GM12864 (cell line): ENCODE results near the gene PAFAH2.

Source experiments
- DNase-seq: peaks from one replicate; pipeline ENCODE4 v3.0.0-alpha.2; 2011; ENCODE audit warnings: low read depth
- H3K4me3 ChIP-seq: 2 replicates; pipeline ENCODE4 v1.5.1; 2011; ENCODE audit warnings: mild to moderate bottlenecking, low read depth, low read length, control low read depth
- TF ChIP-seq, protein P1 (sequence below): IDR thresholded peaks from 2 replicates; pipeline ENCODE4 v1.5.1; 2011; ENCODE audit warnings: low read depth, mild to moderate bottlenecking, moderate library complexity, low read length, control low read depth, inconsistent platforms; ENCODE audit errors: missing control alignments

The PAFAH2 gene

DNA sequence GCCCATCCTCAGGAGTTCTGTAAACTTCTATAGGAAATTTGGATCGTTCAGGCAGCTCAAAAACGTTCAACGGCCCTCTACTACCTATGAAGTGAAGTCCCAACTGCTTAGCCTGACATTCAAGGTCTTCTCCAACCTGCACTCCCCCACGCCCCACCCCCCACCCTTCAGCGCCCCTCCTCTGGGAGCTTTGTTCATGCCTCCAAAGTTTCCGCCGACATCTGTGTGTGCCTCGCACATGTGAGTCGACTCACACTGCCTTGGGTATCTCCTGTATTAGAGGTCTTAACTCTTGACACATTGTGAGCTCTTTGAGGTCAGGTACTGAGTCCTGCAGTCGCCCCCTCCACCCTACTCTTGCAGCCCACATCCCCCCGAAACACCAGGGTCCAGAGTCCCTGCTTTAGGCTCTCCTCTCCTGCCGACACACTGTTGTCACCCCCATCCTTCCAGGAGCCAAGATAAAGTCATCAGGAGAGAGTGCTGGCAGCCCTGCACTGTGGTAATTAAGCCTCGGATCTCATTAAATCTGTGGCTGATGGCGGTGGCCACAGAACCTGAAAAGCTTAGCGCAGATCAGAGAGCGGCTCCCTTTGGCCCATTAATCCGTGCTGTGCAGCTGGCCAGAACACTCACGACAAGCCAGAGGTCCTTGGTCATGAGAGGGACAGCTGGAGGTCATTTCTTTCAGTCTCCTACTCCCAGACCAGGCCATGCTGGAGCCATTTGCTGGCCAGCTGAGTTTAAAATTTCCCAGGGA lies 1.4 kb upstream of the PAFAH2 start:
- no peak for DNase-seq
- TF ChIP-seq, protein P1, sequence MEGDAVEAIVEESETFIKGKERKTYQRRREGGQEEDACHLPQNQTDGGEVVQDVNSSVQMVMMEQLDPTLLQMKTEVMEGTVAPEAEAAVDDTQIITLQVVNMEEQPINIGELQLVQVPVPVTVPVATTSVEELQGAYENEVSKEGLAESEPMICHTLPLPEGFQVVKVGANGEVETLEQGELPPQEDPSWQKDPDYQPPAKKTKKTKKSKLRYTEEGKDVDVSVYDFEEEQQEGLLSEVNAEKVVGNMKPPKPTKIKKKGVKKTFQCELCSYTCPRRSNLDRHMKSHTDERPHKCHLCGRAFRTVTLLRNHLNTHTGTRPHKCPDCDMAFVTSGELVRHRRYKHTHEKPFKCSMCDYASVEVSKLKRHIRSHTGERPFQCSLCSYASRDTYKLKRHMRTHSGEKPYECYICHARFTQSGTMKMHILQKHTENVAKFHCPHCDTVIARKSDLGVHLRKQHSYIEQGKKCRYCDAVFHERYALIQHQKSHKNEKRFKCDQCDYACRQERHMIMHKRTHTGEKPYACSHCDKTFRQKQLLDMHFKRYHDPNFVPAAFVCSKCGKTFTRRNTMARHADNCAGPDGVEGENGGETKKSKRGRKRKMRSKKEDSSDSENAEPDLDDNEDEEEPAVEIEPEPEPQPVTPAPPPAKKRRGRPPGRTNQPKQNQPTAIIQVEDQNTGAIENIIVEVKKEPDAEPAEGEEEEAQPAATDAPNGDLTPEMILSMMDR, result no peak
- H3K4me3 ChIP-seq, result no peak overlapping the region

DNA sequence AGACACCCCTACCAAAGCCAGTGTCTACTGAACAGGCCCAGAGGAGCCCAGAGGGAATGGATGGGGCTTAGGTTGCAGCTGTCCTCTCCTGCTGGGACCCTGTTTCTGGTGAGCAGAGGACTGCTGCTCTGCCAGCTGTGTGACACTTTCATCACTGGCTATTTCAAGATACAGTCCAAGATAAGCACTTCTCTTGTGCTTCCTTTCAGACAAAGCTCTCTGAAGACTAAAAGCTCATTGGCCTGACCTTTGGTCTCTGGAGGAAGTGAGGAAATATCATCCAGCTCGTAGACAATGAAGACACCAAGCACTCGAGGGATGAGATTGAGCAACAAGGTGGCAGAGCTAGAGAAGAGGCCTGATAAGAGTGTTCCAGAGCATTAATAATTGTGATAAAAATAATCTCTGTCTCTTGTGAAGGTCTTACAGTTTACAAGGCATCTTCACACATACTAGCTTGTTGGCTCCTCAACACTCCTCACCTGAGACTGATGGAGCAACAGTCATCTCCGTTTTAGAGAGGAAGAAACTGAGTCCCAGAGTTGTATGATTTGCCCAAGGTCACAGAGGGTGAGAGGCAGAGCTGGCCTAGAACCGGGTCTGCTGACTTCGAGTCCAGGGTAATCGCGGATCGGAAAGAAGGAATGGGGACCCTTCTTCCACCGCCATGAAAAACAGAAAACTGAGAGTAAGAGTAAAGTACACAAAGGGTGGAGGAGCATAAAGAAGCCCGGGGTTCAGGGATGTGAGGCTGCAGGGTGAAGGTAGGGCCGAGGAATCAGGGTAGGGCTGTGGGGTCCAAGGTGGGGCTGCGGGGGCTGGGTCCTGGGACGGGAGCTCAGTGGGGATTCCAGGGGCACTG lies 666 bp downstream of the PAFAH2 start:
- peak overlapping the region; percentile 74 for H3K4me3 ChIP-seq
- TF ChIP-seq, protein P1, result no peak
- DNase-seq, result no peak

DNA sequence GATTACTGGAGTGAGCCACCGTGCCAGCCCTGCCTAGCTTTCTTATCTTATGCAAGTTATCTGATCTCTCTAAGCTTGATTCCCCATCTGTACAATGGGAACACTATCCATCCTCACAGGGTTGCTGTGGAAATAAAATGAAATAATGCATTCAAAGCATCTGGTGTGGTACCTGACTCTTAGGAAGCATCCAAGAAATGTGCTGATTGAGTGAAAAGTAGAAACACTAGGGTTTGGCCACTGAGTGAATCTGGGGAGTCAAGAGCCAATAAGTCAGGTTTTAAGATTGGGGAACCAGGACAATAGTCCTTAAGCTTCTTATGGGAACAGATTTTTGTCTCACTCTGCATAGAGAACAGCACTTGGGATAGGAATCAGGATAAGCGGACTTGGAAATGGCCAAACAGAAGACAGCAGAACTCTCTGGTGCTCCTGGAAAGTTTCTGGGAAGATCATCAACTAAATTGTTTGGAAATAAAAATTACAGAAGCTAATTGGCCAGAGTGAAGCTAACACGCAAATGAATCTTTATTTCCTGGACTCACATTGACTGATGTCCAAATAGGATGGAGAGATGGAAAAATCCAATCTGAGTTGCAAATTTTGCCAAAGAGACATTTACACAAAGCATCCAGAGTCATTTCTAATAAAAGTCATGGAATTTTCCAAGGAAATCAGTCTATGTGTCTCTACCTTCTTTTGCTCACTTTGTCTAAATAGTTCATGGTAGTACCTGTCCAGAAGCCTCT lies 3.3 kb downstream of the PAFAH2 start:
- TF ChIP-seq, protein P1, result no peak
- H3K4me3 ChIP-seq, result no peak overlapping the region

DNA sequence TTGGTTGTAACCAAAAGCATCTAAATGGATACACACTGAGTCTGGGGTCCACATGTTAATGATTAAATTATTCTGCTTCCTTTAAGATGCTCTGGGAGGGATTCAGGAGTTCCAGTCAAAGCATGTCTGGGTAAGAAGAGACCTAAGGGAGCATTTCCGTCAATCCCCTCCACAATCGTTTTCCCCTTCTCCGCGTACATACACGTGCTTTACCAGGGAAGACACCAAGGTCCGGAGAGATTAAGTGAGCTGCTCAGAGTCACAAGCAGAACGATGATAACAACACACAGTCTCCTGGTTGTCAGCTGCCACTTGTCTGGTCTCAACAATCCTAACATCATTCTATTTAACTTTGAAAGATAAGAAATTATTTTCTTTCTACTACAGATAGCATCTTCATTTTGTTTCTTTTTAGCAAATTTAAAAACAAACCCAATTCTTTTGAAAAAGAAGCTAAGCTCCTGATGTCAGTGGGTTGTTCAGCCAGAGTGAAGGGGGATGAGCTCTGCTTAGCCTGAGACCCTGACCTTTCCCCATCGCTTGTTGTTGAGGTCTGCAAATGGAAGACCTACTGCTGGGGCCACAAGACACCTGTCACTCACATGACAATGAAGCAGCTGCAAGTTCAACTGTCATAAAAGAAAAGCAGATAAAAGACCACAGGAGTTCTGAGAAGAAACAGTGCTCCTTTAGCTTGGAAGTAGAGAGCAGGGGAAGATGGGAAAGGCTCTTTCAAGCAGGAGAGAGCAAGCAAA lies 4.5 kb downstream of the PAFAH2 start:
- no peak overlapping the region for H3K4me3 ChIP-seq
- TF ChIP-seq, protein P1, result no peak
- DNase-seq, result no peak

More for the DNA sequence above, 3.3 kb downstream of the PAFAH2 start:
- no peak for DNase-seq

DNA sequence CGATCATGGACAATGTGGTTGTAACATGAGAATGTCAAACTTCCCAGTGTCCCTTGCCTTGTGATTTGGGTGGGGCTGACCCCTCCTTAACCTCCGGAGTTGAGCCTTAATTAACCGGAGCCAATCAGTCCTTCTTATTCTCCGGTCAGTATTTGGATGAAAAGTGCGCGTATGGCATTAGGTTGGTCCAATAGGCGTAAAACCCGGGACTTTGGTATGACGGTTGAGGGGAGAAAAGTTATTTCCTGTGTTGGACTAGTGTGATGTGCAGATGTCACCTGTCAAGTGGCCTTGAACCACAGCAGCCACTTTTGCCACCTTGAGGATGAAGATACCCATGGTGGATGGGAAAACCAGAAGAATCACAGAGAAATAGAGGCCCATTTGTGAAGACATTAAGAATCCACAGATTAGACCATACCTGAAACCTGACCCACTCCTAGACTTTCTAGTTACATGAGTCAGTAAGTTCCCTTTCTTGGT lies 5.1 kb downstream of the PAFAH2 start:
- no peak overlapping the region for H3K4me3 ChIP-seq
- TF ChIP-seq, protein P1, result no peak
- DNase-seq, result no peak
